Fibroblast of pulmonary artery (primary cell): ENCODE data around the gene STRIT1.
A peak's percentile ranks its signal among the peaks of the same experiment; 100 is the strongest.

Source experiments
- DNase-seq: peaks from one replicate; pipeline ENCODE4 v3.0.0-alpha.2; 2010; ENCODE audit warnings: low read depth
- H3K4me3 ChIP-seq: replicated peaks from 2 replicates; pipeline ENCODE4 v1.5.1; 2011; ENCODE audit warnings: low read depth, mild to moderate bottlenecking, control low read depth, low read length, moderate library complexity
- TF ChIP-seq, protein P1 (sequence below): IDR thresholded peaks from 2 replicates; pipeline ENCODE4 v1.5.1; 2011; ENCODE audit warnings: mild to moderate bottlenecking, control low read depth, low read length, inconsistent platforms; ENCODE audit errors: missing control alignments

Gene STRIT1

GRCh38 chr3:155316426-155316825 is 22.9 kb upstream of the STRIT1 start:
- TF ChIP-seq, protein P1, sequence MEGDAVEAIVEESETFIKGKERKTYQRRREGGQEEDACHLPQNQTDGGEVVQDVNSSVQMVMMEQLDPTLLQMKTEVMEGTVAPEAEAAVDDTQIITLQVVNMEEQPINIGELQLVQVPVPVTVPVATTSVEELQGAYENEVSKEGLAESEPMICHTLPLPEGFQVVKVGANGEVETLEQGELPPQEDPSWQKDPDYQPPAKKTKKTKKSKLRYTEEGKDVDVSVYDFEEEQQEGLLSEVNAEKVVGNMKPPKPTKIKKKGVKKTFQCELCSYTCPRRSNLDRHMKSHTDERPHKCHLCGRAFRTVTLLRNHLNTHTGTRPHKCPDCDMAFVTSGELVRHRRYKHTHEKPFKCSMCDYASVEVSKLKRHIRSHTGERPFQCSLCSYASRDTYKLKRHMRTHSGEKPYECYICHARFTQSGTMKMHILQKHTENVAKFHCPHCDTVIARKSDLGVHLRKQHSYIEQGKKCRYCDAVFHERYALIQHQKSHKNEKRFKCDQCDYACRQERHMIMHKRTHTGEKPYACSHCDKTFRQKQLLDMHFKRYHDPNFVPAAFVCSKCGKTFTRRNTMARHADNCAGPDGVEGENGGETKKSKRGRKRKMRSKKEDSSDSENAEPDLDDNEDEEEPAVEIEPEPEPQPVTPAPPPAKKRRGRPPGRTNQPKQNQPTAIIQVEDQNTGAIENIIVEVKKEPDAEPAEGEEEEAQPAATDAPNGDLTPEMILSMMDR, result no peak
- no peak for DNase-seq
- H3K4me3 ChIP-seq, result no peak overlapping the region

- no peak overlapping the region for H3K4me3 ChIP-seq
- no peak for DNase-seq
- TF ChIP-seq, protein P1, result no peak
These were observed 20.4 kb upstream of the STRIT1 start for GRCh38 chr3:155313916-155314315.

DNA sequence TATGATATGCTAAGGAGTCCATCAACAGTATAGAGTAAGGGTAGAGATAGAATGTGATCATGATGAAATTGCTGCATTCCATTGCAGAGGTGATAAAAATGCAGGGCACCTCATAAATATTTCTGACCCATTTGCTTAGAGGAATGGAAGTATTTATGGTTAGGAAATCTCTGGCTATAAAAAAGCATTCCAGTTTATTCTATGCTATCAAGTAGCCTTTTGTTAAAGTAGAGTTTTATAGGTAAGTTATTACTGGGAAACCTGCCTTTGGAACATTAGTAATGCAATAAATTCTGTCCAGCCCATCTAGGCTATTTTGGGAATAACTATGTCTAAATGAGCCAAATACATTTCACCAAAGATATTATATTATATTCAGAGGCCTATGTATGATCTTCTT is 19.8 kb upstream of the STRIT1 start:
- no peak overlapping the region for H3K4me3 ChIP-seq
- DNase-seq, result peak; percentile 29
- TF ChIP-seq, protein P1, result no peak

DNA sequence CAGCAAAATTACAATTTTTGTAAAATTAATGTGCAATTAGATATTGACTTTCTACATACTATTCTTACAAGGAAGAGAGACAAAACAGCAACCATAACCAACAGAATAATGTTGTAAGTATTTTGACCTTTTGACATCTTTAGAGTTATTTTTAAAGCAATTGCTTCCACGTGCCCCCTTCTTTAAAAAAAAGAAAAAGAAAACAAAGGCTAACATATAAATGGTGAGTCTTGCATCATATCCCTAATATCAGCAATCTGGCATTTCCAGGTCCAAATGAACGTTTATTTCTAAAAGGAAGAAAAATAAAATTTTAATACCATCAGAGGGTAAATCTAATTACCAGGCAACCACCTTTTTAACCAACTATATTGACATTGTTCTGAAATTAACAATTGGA is 19.3 kb upstream of the STRIT1 start:
- peak; percentile 65 for DNase-seq
- TF ChIP-seq, protein P1, result no peak
- no peak overlapping the region for H3K4me3 ChIP-seq

DNA sequence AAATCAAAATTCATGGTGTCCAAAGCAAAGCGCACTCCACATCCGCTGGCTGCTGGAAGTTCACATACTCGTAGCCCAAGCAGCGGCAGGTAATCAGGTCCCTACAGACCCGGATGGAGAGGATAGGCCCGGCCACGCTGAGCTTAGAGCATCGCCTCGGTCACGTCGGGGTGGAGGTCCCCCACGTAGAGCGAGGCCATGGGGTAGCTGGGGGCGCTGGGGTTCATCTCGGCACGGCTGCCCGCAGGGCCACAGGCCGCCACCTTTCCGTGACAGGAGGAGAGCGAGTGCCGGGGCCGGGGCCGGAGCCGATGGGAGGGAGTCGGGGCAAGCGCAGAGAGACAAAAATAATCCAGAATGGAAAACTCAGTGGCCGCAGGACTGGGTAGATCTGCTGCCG is 16.1 kb upstream of the STRIT1 start:
- H3K4me3 ChIP-seq, result no peak overlapping the region
- TF ChIP-seq, protein P1, result no peak
- DNase-seq, result no peak

DNA sequence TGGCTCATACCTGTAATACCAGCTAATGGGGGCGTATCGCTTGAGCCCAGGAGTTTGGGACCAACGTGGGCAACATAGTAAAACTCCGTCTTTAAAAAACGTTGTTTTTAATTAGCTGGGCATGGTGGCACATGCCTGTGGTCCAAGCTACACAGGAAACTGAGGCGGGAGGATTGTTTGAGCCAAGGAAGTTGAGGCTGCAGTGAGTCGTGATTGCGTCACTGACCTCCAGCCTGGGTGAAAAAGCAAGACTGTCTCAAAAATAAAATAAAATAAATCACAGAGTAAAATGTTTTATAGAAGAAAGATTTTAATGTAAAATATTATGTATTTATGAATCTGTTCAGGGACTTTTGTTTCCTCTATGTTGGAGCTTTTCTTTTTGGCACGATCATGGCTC is 15.3 kb upstream of the STRIT1 start:
- TF ChIP-seq, protein P1, result no peak
- H3K4me3 ChIP-seq, result no peak overlapping the region
- peak; percentile 38 for DNase-seq

- DNase-seq, result no peak
- no peak overlapping the region for H3K4me3 ChIP-seq
- TF ChIP-seq, protein P1, result no peak
These were observed 13.7 kb upstream of the STRIT1 start for GRCh38 chr3:155307183-155307582.
